CD4-positive, alpha-beta T cell treated with Interleukin-17A for 4 hours (primary cell): Measurements from ENCODE around the gene IFNGR1.
"Not testable (repeated sequence)": the region's sequence is repeated elsewhere in the genome, so short reads cannot be mapped to it uniquely, and the experiment has no call there.

ENCODE experiments used
- DNase-seq: peaks from one replicate; pipeline ENCODE4 v3.0.0-alpha.2; 2020; ENCODE audit warnings: mixed read lengths

IFNGR1 gene

DNA sequence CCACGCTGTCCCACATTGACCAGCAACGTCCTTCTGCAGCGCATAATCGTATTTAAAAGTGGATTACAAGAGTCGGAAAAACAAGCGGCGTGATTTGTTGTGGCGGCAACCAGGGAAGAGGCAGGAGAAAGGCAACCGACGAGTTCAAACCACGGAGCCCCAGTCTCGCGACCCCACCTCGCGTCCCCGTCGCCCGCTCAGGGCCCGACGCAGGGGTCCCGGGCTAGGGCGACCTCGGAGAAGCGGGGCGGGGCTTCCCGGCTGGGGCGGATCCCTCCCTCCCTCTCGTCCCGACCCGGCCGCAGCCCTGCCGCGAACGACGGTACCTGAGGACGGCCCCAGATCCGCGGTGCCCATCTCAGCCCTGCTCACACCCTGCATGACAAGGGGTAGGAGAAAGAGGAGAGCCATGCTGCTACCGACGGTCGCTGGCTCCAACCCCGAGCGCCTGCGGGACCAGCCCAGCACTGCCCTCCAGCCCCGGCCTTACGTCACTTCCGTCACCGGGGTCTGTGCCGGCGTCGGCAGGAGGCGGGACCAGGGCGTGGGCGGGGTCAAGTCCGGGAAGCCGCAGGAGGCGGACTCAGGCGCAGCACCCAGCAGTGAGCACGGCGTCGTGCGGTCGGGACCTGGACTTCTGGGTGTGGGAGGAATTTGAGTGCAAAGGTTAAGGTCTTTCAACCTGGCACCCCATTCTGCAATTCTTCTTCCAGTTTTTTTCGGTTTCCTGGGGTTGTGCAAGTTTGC is at the start of gene IFNGR1:
Gene IFNGR1, minus strand, starts transcription at position 469 of the 747 bp plus-strand sequence. Its CDS starts 58 bp downstream, at position 411.
- DNase-seq, result peak; percentile 99

DNA sequence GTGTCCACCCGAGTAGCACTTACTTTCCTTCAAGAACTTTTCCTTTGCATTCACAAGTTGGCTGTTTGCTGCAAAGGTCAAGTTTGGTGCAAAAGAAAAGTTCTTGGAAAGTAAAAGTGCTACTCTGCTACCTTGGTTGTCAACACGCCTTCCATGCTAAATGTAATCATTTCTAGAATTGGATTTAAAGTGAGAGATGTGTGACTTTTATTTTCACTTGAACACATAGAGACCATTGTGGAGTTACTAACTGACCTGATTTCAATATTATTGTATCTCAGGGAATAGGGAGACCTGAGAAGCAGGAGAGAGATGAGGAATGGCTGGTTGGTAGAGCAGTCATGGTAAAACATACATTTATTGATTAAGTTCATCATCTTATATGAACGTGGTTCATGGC is 49.7 kb upstream of the IFNGR1 start:
- DNase-seq, result no peak

GRCh38 chr6:137266309-137266586 is 47.1 kb upstream of the IFNGR1 start:
- no peak for DNase-seq

GRCh38 chr6:137265561-137266308 is 46.5 kb upstream of the IFNGR1 start:
- DNase-seq, result no peak

DNA sequence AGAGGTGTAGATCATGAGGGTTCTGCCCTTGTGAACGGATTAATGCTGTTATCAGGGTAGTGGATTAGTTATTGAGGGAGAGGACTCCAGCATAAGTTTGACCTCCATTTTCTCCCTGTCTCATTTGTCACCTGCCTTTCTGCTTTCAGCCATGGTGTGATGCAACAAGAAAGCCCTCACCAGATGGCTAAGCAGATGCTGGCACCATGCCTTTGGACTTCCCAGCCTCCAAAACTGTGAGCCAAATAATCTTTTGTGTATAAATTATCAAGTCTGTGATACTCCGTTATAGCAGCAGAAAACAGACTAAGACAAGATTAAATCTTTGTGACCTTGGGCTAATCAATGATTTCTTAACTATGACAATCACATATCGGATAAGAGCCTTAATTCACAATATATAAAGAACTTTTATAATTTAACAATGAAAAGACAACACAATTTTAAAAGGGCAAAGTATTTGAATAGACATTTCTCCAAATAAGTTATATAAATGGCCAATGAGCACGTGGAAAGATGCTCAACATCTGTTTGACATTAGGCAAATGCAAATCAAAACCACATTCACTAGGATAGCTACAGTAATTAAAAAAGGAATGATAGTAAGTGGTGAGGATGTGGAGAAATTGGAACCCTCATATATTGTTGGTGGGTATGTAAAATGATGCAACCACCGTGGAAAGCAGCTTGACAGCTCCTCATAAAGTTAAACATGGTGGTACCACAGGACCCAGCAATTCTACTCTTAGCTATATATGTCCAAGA is 45.3 kb upstream of the IFNGR1 start:
- DNase-seq, result no peak

DNA sequence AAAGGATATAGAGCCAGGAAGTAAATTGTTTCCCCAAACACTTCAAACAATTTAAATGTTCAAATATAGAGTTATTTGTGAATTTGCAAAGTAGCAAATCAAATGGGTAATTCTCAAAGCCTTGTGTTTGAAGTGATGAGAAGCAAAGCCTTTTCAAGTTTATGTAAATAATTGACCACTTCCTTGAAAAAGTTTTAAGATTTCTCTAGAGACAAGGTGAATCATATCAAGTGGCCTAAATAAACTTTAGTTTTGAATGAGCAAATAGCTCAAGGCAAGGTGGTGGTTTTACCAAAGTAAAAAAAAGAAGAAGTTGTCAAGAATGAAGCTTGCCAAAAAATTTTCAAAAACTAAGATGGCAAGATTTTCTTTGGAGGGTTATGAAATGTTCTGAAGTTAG is 42.6 kb upstream of the IFNGR1 start:
- no peak for DNase-seq

DNA sequence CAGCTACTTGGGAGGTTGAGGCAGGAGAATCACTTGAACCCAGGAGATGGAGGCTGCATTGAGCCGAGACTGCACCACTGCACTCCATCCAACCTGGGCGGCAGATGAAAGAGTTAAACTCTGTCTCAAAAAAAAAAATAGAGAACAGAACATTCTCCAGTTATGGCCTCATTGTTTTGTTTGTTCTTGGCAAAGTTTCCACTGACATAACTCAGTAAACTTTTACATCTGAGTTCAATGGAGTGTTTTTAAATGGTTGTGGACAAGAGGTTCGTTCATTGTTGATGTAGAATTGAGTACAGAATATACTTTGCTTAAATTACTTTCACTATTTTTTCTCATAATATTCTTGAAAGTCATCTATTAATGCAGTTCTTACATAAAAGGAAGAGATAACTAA is 42.2 kb upstream of the IFNGR1 start:
- no peak for DNase-seq

DNA sequence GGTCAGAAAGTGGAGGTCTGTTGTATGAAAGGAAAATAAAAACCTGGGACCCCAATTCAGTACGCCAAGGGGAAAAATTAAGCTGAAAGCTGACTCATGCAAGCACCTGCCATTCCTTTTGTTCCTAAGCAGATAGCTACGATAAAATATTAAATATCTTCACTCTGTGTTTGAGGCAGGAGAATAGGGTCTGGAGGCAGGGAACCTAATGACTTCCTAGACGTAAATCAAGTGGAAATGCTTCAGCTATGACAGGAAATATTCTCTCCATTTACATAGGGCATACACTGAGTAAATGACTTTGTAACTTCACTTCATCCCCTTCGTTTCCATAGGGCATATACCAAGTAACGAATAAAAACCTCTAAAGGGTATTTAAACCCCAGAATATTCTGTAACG is 41.0 kb upstream of the IFNGR1 start:
- DNase-seq, result no peak

GRCh38 chr6:137259349-137259748 is 40.2 kb upstream of the IFNGR1 start:
- no peak for DNase-seq

GRCh38 chr6:137258170-137258569 is 39.0 kb upstream of the IFNGR1 start:
- no peak for DNase-seq

DNA sequence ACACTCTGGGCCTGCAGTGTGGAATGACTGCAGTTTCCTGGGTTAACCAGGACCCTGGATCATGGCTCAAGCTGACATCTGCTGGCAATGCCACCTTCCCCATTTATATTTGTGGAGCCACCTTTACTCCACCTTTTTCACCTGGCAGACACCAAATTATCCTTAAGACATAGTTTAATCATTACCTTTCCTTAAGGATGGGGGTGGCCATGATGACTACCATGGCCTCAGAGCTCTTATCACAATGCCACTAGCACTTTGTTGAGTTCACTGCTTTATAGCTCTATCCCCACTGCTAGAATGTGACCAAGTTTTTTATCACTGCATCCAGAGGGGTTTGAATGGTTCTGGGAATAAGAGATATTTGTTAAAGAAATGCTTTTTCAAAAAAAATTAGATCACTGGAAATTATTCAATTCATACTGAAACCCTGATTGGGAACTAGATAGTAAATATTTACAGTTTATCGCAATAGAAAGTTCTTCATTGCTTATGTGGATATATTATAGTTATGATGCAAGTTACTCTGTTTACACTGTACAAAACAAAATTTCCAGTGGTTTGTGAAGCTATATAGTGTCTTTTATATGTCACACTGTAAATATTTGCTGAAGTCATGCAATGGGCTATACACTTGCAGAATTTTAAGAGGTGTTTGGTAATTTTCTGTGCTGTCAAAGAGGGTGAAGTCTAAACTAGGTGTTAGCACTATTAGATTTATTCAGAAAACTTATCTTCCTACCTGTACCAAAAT is 37.3 kb upstream of the IFNGR1 start:
- no peak for DNase-seq

DNA sequence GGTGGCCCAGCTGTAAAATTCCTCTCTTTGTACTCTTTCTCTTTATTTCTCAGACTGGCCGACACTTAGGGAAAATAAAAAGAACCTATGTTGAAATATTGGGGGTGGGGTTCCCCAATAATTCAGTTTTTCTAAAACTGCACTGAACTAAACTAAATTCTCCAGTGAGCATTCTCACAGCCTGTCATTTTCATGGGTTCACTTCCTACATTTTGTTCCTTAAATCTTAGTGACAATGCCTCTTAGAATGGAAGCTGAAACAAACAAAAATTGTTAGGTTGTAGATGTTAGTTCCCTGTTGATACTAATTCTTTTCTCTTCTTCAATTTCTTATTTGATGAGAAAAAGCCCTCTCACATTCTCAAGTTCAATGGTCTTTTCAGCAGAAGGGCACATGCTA is 35.8 kb upstream of the IFNGR1 start:
- no peak for DNase-seq

DNA sequence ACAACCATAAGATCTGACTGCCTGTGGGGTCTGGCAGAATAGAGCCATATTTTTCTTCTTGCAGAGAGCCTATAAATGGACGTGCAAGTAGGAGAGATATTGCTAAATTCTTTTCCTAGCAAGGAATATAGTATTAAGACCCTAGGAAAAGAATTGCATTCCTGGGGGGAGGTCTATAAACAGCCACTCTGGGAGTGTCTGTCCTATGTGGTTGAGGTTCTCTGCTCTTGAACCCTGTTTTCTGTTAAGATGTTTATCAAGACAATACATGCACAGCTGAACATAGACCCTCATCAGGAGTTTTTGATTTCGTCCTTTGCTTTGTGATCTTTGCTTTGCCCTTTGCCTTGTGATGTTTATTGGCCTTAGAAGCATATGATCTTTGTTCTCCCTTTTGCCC is 35.2 kb upstream of the IFNGR1 start:
- DNase-seq, result not testable (repeated sequence)

GRCh38 chr6:137248702-137249101 is 29.5 kb upstream of the IFNGR1 start:
- DNase-seq, result no peak

DNA sequence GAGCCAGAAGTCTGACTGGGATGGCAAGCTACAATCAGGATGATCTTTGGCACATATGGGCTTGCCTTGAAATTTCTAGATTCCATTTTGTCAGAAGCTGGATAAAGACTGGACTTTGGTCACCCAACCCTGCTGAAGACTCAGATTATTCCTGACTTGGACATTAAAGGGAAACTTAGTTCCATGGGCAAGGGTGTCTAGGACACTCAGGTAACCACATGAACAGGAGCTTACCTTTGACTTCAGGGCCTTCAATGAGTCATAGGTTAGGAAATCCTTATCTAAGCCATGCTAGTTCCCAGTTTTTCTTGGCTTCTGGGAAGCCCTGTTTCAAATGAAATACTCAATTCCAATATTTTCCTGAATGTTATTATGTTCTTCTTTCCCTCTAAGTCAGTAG is 28.5 kb upstream of the IFNGR1 start:
- no peak for DNase-seq

DNA sequence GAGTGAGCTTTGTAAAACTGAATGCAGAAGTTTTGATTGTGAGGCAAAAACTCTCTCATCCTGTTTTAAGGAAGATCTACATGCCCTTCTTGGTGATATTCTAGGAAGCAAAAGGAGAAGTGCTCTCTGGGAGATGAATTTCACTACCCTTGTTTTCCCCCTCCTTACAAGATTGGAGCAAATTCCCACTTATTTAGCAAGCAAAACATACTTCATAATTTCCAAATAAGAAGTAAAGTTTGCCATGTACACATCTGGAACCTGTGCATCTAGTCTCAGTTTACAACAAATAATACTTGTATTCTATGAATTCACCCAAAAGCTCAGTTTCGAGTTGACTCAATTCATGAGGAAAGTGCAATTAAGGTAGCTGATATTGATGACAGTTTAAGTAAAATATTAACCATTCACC is 27.6 kb upstream of the IFNGR1 start:
- DNase-seq, result no peak

GRCh38 chr6:137246164-137246563 is 27.0 kb upstream of the IFNGR1 start:
- no peak for DNase-seq

GRCh38 chr6:137241481-137242038 is 22.4 kb upstream of the IFNGR1 start:
- DNase-seq, result no peak

- DNase-seq, result no peak
Measured at GRCh38 chr6:137240168-137240567, 21.0 kb upstream of the IFNGR1 start.

DNA sequence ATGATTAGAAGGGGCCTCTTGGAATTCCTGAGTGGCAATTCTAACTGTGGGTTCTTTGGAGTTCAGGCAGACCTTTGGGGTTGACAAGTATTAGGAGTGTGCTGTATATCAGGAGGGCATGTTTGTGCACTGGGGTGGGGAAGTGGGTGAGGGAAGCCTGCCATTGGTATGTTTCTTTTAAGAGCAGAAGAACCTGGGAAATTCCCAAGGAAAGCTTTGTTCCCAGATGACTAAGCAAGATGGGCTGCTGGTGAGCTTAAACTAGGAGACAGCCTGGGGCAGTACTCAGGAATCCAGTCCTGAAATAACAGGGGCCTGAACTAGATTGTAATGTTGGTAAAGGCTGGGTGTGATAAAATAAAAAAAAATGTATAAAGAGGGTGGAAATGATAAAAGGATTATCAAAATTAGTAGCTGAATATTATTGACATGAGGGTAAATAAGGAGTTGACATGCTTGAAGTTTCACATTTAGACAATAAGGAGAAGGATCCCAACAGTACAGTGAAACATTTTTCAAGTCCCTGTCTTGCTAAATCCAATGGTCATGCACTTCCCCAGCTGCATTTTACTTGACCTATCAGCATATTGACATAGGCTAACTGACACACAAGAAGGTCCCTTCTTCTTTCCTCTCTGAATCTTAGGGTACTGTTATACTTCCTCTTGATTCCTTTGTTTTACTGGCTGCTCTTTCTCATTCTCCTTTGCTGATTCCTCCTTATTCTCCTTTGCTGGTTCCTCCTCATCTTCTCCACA is 18.4 kb upstream of the IFNGR1 start:
- DNase-seq, result no peak

DNA sequence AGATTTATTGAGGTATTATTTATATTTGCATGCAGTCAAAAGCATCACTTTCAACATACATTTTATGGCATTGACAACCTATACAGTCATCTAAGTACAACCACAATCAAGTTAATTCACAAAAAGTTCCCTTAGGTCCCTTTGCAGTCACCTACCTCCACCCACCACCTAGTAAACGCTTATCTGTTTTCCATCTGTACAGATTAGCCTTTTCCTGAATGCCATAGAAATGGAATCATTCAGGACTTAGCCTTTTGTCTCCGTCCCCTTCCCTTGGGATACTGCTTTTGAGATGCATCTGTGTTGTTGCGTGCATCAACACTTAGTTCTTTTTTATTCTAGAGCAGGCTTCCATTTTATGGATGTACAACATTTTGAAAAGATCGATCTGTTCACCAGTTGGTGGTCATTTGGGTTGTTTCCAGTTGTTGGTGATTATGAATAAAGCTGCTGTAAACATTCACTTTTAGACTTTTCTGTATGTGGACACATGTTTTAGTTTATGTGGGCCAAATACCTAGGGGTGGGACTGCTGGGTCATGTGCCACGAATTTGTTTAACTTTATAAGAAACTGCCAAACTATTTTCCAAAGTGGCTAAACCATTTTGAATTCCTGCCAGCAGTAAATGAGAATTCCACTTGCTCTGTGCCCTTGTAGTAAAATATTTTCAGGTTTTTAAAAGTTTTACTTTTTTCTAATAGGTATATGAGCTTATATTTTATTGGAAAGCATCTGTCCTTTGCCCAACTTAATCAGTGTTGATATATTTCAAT is 17.6 kb upstream of the IFNGR1 start:
- DNase-seq, result no peak
